Measurements from ENCODE around the gene UGT3A2. TPM values are rescaled to one million over a fixed set of nuclear protein-coding genes. Genes with fewer than 3 reads are reported as not detected.

The UGT3A2 gene
- total RNA-seq, 1 donor from 2014 or later: not detected

DNA sequence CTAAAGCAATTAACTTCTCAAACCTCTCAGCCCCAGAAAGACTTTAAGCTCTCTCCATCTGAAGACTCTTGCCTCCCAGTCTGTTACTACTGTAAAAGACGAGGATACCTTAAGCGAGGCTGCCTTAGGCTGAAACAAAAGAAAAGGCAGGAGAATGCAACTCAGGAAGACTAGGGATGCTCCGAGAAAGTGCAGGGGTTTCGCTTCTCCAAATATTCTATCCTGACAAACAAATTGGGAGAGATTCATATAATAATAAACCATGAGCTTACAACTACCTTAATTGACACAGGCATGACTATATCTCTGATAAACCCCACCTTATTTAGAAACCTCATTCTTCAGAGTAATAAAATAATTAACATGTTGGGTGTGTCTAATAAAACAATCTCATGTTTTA lies 70.6 kb downstream of the UGT3A2 start:
- no peak overlapping the region for H3K4me3 ChIP-seq
- no peaks in the 10 kb centered on the region for H3K27me3 ChIP-seq

DNA sequence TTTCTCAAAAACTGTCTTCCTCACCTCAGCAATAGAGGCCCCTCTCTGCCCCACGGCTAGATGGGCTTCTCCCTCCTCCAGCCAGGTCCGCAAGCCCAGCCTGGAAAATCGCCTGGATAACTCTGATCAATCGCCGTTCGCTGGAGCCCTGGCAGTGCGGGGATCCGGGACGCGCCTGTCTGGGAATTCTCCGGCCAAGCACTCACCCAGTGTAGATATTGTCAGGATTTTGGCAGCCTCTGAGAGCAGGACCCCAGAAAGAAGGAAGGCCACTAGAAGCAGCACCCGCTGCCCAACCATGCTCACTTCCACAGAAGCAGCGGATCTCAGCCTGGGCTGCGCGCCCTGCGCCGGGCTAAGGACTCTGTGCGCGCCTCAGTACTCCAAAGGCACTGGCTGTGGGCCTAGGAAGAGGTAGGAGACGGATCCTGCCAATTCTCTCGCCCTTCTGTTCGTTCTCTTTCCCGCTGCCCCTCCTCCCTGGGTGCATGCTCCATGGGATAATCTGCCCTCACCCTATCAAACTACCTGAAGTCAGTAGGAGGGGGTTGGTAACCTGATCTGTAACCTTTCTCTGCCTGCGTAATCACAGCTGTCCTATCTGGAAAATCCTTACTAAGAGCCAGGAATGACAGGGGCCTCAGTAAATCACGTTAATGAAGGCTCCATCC lies 75.6 kb downstream of the UGT3A2 start, which contains the start of gene UGT3A1:
Gene UGT3A1, minus strand, starts transcription at position 450 of the 671 bp plus-strand sequence. Its CDS starts 150 bp downstream, at position 300.
- TF ChIP-seq, protein P1, sequence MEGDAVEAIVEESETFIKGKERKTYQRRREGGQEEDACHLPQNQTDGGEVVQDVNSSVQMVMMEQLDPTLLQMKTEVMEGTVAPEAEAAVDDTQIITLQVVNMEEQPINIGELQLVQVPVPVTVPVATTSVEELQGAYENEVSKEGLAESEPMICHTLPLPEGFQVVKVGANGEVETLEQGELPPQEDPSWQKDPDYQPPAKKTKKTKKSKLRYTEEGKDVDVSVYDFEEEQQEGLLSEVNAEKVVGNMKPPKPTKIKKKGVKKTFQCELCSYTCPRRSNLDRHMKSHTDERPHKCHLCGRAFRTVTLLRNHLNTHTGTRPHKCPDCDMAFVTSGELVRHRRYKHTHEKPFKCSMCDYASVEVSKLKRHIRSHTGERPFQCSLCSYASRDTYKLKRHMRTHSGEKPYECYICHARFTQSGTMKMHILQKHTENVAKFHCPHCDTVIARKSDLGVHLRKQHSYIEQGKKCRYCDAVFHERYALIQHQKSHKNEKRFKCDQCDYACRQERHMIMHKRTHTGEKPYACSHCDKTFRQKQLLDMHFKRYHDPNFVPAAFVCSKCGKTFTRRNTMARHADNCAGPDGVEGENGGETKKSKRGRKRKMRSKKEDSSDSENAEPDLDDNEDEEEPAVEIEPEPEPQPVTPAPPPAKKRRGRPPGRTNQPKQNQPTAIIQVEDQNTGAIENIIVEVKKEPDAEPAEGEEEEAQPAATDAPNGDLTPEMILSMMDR (IDR thresholded peaks at IDR 0.05): no peak
- TF ChIP-seq POLR2A (IDR thresholded peaks at IDR 0.05) (no peak), POLR2AphosphoS5 (IDR thresholded peaks at IDR 0.05; ENCODE audit: insufficient read depth in 1 of 2, low read depth in 1 of 2) (no peak)
- no peaks in the 10 kb centered on the region for H3K9me3 ChIP-seq
- intact Hi-C loops (cut with DNase I): no loop called here
- no peaks in the 10 kb centered on the region for H3K36me3 ChIP-seq
- H3K4me3 ChIP-seq: no peak within 1 kb of the TSS
- H3K27me3 ChIP-seq: no peaks in the 10 kb centered on the region
- DNase-seq (ENCODE audit: extremely low spot score in 2 of 2): no peak
- H3K27ac ChIP-seq: no peak within 1 kb of the TSS
- H3K4me1 ChIP-seq: no peaks in the 10 kb centered on the region

More for the DNA sequence above, 70.6 kb downstream of the UGT3A2 start:
- intact Hi-C loops (cut with DNase I): no loop called here
- DNase-seq (ENCODE audit: extremely low spot score in 2 of 2): no peak
- H3K9me3 ChIP-seq: no peaks in the 10 kb centered on the region
- no peak for TF ChIP-seq POLR2A (IDR thresholded peaks at IDR 0.05)
- TF ChIP-seq, protein P1 (IDR thresholded peaks at IDR 0.05): no peak
- TF ChIP-seq POLR2AphosphoS5 (IDR thresholded peaks at IDR 0.05; ENCODE audit: insufficient read depth in 1 of 2, low read depth in 1 of 2): no peak
- H3K4me1 ChIP-seq: no peaks in the 10 kb centered on the region
- H3K36me3 ChIP-seq: no peaks in the 10 kb centered on the region
- no peak overlapping the region for H3K27ac ChIP-seq

DNA sequence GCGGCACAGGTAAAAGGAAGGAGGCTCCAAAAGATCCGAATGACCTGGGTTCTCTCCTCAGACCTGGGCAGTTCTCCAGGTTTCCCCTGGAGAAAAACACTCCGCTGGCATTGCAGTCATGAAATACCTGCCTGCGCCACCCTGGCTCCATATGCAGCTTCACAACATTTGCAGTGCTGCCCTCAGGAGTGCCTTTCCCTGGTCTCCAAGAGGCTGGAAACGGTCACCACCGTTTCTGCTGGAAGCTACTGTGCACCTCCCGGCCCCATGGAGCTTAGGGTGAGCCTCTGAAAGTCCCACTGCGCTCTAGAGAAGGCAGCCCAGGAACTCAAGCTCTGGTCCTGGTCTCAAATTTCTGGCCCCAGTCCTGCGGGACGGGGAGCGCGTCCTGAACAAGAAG lies 76.2 kb downstream of the UGT3A2 start:
- intact Hi-C loops (cut with DNase I): no loop called here
- Histone ChIP-seq H3K4me3 (no peak overlapping the region), H3K4me1 (no peaks in the 10 kb centered on the region), H3K36me3 (no peaks in the 10 kb centered on the region), H3K27me3 (no peaks in the 10 kb centered on the region), H3K27ac (no peak overlapping the region), H3K9me3 (no peaks in the 10 kb centered on the region)
- no peak for DNase-seq (ENCODE audit: extremely low spot score in 2 of 2)
- no peak for TF ChIP-seq POLR2A (IDR thresholded peaks at IDR 0.05)
- TF ChIP-seq POLR2AphosphoS5 (IDR thresholded peaks at IDR 0.05; ENCODE audit: insufficient read depth in 1 of 2, low read depth in 1 of 2): no peak
- TF ChIP-seq, protein P1 (IDR thresholded peaks at IDR 0.05): no peak

DNA sequence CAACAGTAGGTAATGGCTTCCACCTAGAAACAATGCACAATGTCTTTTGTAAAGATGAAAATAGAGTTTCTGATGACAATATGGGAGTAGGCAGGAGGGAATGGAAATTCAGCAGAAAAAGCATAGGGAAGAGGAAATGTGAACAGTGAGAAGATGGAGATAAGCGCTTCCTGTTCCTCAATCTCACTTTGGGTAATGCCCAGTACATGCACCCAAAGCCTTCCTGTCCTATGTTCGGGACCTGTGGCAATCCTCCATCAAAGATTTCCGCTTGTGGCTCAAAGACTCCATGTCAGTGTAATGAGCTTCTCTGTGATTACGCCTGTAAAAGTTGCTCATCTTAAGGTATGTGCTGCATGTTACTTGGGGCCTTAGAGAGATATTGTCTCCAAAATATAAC lies 78.2 kb downstream of the UGT3A2 start:
- DNase-seq (ENCODE audit: extremely low spot score in 2 of 2): no peak
- TF ChIP-seq POLR2AphosphoS5 (IDR thresholded peaks at IDR 0.05; ENCODE audit: insufficient read depth in 1 of 2, low read depth in 1 of 2): no peak
- no peak for TF ChIP-seq POLR2A (IDR thresholded peaks at IDR 0.05)
- TF ChIP-seq, protein P1 (IDR thresholded peaks at IDR 0.05): no peak

DNA sequence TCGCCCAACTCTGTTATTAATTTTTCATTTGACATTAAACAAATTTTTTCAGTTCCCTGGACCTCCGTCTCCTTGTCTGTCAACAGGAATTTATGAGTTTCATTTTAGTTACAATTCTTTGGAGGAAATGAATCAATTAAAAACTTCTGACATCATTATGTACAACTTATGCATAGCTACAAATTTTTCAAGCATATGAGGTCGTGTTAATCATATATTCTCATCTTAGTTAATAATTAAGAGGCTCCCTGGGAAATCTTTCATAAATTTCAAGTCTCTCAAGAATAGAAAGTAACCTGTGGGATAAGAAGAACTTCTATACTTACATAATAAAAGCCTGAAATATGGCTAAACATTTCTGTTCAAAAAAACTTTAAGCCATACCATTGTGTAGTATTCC lies 78.9 kb downstream of the UGT3A2 start:
- Histone ChIP-seq H3K4me3 (no peak overlapping the region), H3K4me1 (no peaks in the 10 kb centered on the region), H3K9me3 (no peaks in the 10 kb centered on the region), H3K27ac (no peak overlapping the region), H3K27me3 (no peaks in the 10 kb centered on the region), H3K36me3 (no peaks in the 10 kb centered on the region)
- TF ChIP-seq, protein P1 (IDR thresholded peaks at IDR 0.05): no peak
- TF ChIP-seq POLR2A (IDR thresholded peaks at IDR 0.05) (no peak), POLR2AphosphoS5 (IDR thresholded peaks at IDR 0.05; ENCODE audit: insufficient read depth in 1 of 2, low read depth in 1 of 2) (no peak)
- no peak for DNase-seq (ENCODE audit: extremely low spot score in 2 of 2)
- intact Hi-C loops (cut with DNase I): no loop called here

More for the DNA sequence above, 78.2 kb downstream of the UGT3A2 start:
- intact Hi-C loops (cut with DNase I): no loop called here
- Histone ChIP-seq H3K27me3 (no peaks in the 10 kb centered on the region), H3K27ac (no peak overlapping the region), H3K36me3 (no peaks in the 10 kb centered on the region), H3K4me3 (no peak overlapping the region), H3K9me3 (no peaks in the 10 kb centered on the region), H3K4me1 (no peaks in the 10 kb centered on the region)
